ENCODE data around the gene KLHDC10.

DNA sequence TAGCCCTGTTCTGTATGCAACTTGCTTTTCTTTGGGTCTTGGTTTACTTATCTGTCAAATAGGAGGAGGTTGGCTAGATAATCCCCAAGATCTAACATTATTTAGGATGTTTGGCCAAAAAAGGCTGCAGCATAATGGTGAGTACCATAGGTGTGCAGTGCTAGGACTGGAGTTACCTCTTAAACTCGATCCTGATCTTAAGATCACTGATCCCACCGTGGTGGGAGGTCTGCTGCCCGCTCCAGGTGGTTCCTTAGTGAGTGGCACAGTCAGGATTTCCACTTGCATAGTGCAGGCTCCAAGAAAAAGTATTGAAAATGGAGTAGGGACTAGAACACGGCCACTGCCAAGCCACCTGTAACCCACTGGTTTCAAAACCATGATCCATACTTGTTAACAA, 66.9 kb downstream of the KLHDC10 start:
- no peak for TF ChIP-seq NFE2L1 (CRISPR knock-in tag; IDR thresholded peaks at IDR 0.05; ENCODE audit: borderline replicate concordance)
- TF ChIP-seq YY1 (IDR thresholded peaks at IDR 0.05; ENCODE audit: insufficient read depth, insufficient replicate concordance, low read depth, low read length): no peak
